ENCODE results near the gene OBSCN.

Gene OBSCN

GRCh38 chr1:228289239-228289849 is 81.5 kb downstream of the OBSCN start:
- Histone ChIP-seq H3K9ac (ENCODE audit: low read depth, low read length) (no peak overlapping the region), H3K36me3 (ENCODE audit: insufficient read depth, low read length) (no peaks in the 10 kb centered on the region), H3K4me1 (ENCODE audit: insufficient read depth, low read length) (no peaks in the 10 kb centered on the region), H3K9me3 (ENCODE audit: control insufficient read depth, insufficient read depth, low read length) (no peaks in the 10 kb centered on the region)

GRCh38 chr1:228289996-228290881 is 82.4 kb downstream of the OBSCN start:
- Histone ChIP-seq H3K4me1 (ENCODE audit: insufficient read depth, low read length) (no peaks in the 10 kb centered on the region), H3K36me3 (ENCODE audit: insufficient read depth, low read length) (0 out of 2 replicates have a peak, but pooled peaks cover 2% of the 10 kb centered on the region), H3K9ac (ENCODE audit: low read depth, low read length) (no peak overlapping the region), H3K9me3 (ENCODE audit: control insufficient read depth, insufficient read depth, low read length) (no peaks in the 10 kb centered on the region)

GRCh38 chr1:228291906-228292608 is 84.2 kb downstream of the OBSCN start:
- Histone ChIP-seq H3K9ac (ENCODE audit: low read depth, low read length) (no peak overlapping the region), H3K4me1 (ENCODE audit: insufficient read depth, low read length) (no peaks in the 10 kb centered on the region), H3K36me3 (ENCODE audit: insufficient read depth, low read length) (peaks cover 6% of the 10 kb centered on the region; the same call in 1 of the 2 replicates), H3K9me3 (ENCODE audit: control insufficient read depth, insufficient read depth, low read length) (no peaks in the 10 kb centered on the region)

- Histone ChIP-seq H3K9ac (ENCODE audit: low read depth, low read length) (no peak overlapping the region), H3K36me3 (ENCODE audit: insufficient read depth, low read length) (peaks cover 6% of the 10 kb centered on the region; the same call in 1 of the 2 replicates), H3K9me3 (ENCODE audit: control insufficient read depth, insufficient read depth, low read length) (no peaks in the 10 kb centered on the region), H3K4me1 (ENCODE audit: insufficient read depth, low read length) (no peaks in the 10 kb centered on the region)
These were observed 84.7 kb downstream of the OBSCN start for GRCh38 chr1:228292609-228292911.

GRCh38 chr1:228293393-228293792 is 85.5 kb downstream of the OBSCN start:
- H3K9me3 ChIP-seq (ENCODE audit: control insufficient read depth, insufficient read depth, low read length), result no peaks in the 10 kb centered on the region; the same call in 1 of the 2 replicates
- peaks cover 6% of the 10 kb centered on the region; the same call in 1 of the 2 replicates for H3K36me3 ChIP-seq (ENCODE audit: insufficient read depth, low read length)
- no peaks in the 10 kb centered on the region for H3K4me1 ChIP-seq (ENCODE audit: insufficient read depth, low read length)
- H3K9ac ChIP-seq (ENCODE audit: low read depth, low read length), result no peak overlapping the region

GRCh38 chr1:228293816-228294500 is 86.1 kb downstream of the OBSCN start:
- no peak overlapping the region for H3K9ac ChIP-seq (ENCODE audit: low read depth, low read length)
- no peaks in the 10 kb centered on the region for H3K4me1 ChIP-seq (ENCODE audit: insufficient read depth, low read length)
- peaks cover 6% of the 10 kb centered on the region; the same call in 1 of the 2 replicates for H3K36me3 ChIP-seq (ENCODE audit: insufficient read depth, low read length)
- peaks cover 4% of the 10 kb centered on the region; the same call in 1 of the 2 replicates for H3K9me3 ChIP-seq (ENCODE audit: control insufficient read depth, insufficient read depth, low read length)

- H3K36me3 ChIP-seq (ENCODE audit: insufficient read depth, low read length), result peaks cover 6% of the 10 kb centered on the region; the same call in 1 of the 2 replicates
- H3K4me1 ChIP-seq (ENCODE audit: insufficient read depth, low read length), result no peaks in the 10 kb centered on the region
- no peak overlapping the region for H3K9ac ChIP-seq (ENCODE audit: low read depth, low read length)
- peaks cover 4% of the 10 kb centered on the region; the same call in 1 of the 2 replicates for H3K9me3 ChIP-seq (ENCODE audit: control insufficient read depth, insufficient read depth, low read length)
These were observed 86.9 kb downstream of the OBSCN start for GRCh38 chr1:228294717-228295116.

GRCh38 chr1:228295201-228295600 is 87.4 kb downstream of the OBSCN start:
- Histone ChIP-seq H3K9ac (ENCODE audit: low read depth, low read length) (no peak overlapping the region), H3K36me3 (ENCODE audit: insufficient read depth, low read length) (peaks cover 6% of the 10 kb centered on the region; the same call in 1 of the 2 replicates)

GRCh38 chr1:228295981-228296380 is 88.1 kb downstream of the OBSCN start:
- no peaks in the 10 kb centered on the region for H3K4me1 ChIP-seq (ENCODE audit: insufficient read depth, low read length)
- no peak overlapping the region for H3K9ac ChIP-seq (ENCODE audit: low read depth, low read length)
- H3K36me3 ChIP-seq (ENCODE audit: insufficient read depth, low read length), result peaks cover 6% of the 10 kb centered on the region; the same call in 1 of the 2 replicates
- H3K9me3 ChIP-seq (ENCODE audit: control insufficient read depth, insufficient read depth, low read length), result peaks cover 10% of the 10 kb centered on the region

More at GRCh38 chr1:228295201-228295600, 87.4 kb downstream of the OBSCN start:
- Histone ChIP-seq H3K9me3 (ENCODE audit: control insufficient read depth, insufficient read depth, low read length) (peaks cover 4% of the 10 kb centered on the region), H3K4me1 (ENCODE audit: insufficient read depth, low read length) (no peaks in the 10 kb centered on the region)

- H3K9ac ChIP-seq (ENCODE audit: low read depth, low read length), result no peak overlapping the region
- H3K36me3 ChIP-seq (ENCODE audit: insufficient read depth, low read length), result peaks cover 6% of the 10 kb centered on the region; the same call in 1 of the 2 replicates
- no peaks in the 10 kb centered on the region for H3K4me1 ChIP-seq (ENCODE audit: insufficient read depth, low read length)
- peaks cover 23% of the 10 kb centered on the region for H3K9me3 ChIP-seq (ENCODE audit: control insufficient read depth, insufficient read depth, low read length)
These were observed 89.4 kb downstream of the OBSCN start for GRCh38 chr1:228297242-228297641.

- Histone ChIP-seq H3K9ac (ENCODE audit: low read depth, low read length) (no peak overlapping the region), H3K9me3 (ENCODE audit: control insufficient read depth, insufficient read depth, low read length) (peaks cover 29% of the 10 kb centered on the region), H3K4me1 (ENCODE audit: insufficient read depth, low read length) (no peaks in the 10 kb centered on the region), H3K36me3 (ENCODE audit: insufficient read depth, low read length) (peaks cover 6% of the 10 kb centered on the region; the same call in 1 of the 2 replicates)
These were observed 90.0 kb downstream of the OBSCN start for GRCh38 chr1:228297822-228298221.

GRCh38 chr1:228298471-228298870 is 90.6 kb downstream of the OBSCN start:
- Histone ChIP-seq H3K9ac (ENCODE audit: low read depth, low read length) (no peak overlapping the region), H3K9me3 (ENCODE audit: control insufficient read depth, insufficient read depth, low read length) (peaks cover 32% of the 10 kb centered on the region), H3K4me1 (ENCODE audit: insufficient read depth, low read length) (no peaks in the 10 kb centered on the region), H3K36me3 (ENCODE audit: insufficient read depth, low read length) (peaks cover 6% of the 10 kb centered on the region; the same call in 1 of the 2 replicates)

GRCh38 chr1:228299211-228299610 is 91.4 kb downstream of the OBSCN start:
- Histone ChIP-seq H3K9me3 (ENCODE audit: control insufficient read depth, insufficient read depth, low read length) (peaks cover 32% of the 10 kb centered on the region), H3K36me3 (ENCODE audit: insufficient read depth, low read length) (peaks cover 6% of the 10 kb centered on the region; the same call in 1 of the 2 replicates), H3K4me1 (ENCODE audit: insufficient read depth, low read length) (no peaks in the 10 kb centered on the region), H3K9ac (ENCODE audit: low read depth, low read length) (no peak overlapping the region)

- Histone ChIP-seq H3K9ac (ENCODE audit: low read depth, low read length) (no peak overlapping the region), H3K9me3 (ENCODE audit: control insufficient read depth, insufficient read depth, low read length) (peaks cover 37% of the 10 kb centered on the region), H3K36me3 (ENCODE audit: insufficient read depth, low read length) (peaks cover 6% of the 10 kb centered on the region; the same call in 1 of the 2 replicates), H3K4me1 (ENCODE audit: insufficient read depth, low read length) (no peaks in the 10 kb centered on the region)
These were observed 92.1 kb downstream of the OBSCN start for GRCh38 chr1:228299901-228300300.
